Measurements from ENCODE around the gene MRI1. TPM values are rescaled to one million over a fixed set of nuclear protein-coding genes. Genes with fewer than 3 reads are reported as not detected.

The MRI1 gene
- total RNA-seq, 1 donor = 33.7 TPM

DNA sequence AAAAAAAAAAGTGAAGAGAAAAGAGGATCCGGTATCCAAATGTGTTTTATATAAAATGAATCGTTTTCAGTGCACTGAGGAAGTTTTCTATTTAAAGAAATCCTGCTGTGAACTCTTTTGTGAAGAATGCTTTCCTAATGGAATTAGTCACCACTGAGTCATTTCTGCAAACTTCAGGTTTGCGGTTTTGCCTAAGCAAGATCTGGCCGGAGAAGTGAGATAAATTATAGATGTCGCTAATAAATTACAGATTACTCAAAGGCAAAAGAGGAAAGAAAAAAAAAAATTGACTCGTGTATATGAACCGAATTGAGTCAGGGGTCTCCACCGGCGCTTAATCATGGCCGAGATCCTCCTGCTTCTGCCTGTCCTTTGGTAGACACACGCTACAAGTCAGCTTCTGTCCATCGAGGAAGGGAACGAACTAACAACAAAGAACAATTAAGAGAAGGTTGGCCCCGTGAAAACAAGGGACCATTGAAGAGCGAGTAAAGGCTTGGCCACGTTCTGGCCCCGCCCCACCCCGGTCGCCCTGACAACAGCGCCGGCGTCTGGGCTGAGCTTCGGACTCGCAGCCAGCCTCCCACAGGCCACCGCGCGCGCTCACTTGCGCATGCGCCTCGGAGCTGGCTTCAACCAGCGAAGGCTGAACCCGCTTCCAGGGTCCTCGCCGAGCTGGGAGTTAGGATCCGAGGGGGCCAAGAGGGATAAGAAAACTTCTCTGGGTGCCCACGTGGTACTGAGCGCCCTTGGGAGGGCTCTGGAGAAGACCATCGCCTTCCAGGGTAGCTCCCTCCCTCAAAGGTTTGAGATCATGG is 33.0 kb upstream of the MRI1 start:
- peak; percentile 99 for DNase-seq (ENCODE audit: insufficient read length, low spot score, missing footprints)
- no peaks in the 10 kb centered on the region for H3K9me3 ChIP-seq (ENCODE audit: low read depth, low read length)
- peak overlapping the region; percentile 87 for H3K4me2 ChIP-seq (ENCODE audit: insufficient read depth, low read length)
- H3K36me3 ChIP-seq (ENCODE audit: insufficient read depth, low read length) = no peaks in the 10 kb centered on the region
- no peaks in the 10 kb centered on the region for H4K20me1 ChIP-seq (ENCODE audit: insufficient read depth, low read length)
- H3K27me3 ChIP-seq (ENCODE audit: insufficient read depth, low read length) = no peaks in the 10 kb centered on the region
- peaks cover 6% of the 10 kb centered on the region for H3K79me2 ChIP-seq (ENCODE audit: insufficient read depth, low read length)
- peaks cover 28% of the 10 kb centered on the region for H3K4me1 ChIP-seq (ENCODE audit: insufficient read depth, low read length)
- TF ChIP-seq, protein P1, sequence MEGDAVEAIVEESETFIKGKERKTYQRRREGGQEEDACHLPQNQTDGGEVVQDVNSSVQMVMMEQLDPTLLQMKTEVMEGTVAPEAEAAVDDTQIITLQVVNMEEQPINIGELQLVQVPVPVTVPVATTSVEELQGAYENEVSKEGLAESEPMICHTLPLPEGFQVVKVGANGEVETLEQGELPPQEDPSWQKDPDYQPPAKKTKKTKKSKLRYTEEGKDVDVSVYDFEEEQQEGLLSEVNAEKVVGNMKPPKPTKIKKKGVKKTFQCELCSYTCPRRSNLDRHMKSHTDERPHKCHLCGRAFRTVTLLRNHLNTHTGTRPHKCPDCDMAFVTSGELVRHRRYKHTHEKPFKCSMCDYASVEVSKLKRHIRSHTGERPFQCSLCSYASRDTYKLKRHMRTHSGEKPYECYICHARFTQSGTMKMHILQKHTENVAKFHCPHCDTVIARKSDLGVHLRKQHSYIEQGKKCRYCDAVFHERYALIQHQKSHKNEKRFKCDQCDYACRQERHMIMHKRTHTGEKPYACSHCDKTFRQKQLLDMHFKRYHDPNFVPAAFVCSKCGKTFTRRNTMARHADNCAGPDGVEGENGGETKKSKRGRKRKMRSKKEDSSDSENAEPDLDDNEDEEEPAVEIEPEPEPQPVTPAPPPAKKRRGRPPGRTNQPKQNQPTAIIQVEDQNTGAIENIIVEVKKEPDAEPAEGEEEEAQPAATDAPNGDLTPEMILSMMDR (IDR thresholded peaks at IDR 0.05; ENCODE audit: extremely low read depth, low read depth, low read length) = no peak
- peak overlapping the region; percentile 98 for H3K27ac ChIP-seq (ENCODE audit: low read depth, low read length)
- H2AFZ ChIP-seq (ENCODE audit: low read length) = peak overlapping the region; percentile 78
- peak overlapping the region; percentile 75 for H3K4me3 ChIP-seq (ENCODE audit: insufficient read depth, low read length)

DNA sequence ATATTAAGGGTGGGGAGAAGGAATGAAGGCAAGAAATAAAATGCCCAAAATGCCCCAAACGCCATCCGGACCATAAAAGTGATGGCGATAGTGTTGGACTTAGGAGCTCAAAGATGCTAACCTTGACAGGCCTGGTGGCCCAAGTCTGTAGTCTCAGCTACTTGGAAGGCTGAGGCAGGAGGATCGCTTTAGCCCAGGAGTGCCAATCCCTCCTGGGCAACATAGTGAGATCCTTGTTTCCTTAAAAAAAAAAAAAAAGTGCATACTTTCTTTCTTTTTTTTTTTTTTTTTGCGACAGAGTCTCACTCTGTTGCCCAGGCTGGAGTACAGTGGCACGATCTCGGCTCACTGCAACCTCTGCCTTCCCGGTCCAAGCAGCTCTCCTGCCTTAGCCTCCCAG is 32.0 kb upstream of the MRI1 start:
- Histone ChIP-seq H4K20me1 (ENCODE audit: insufficient read depth, low read length) (no peaks in the 10 kb centered on the region), H3K4me1 (ENCODE audit: insufficient read depth, low read length) (peaks cover 28% of the 10 kb centered on the region), H3K27ac (ENCODE audit: low read depth, low read length) (peak overlapping the region; percentile 98), H2AFZ (ENCODE audit: low read length) (no peak overlapping the region), H3K9me3 (ENCODE audit: low read depth, low read length) (no peaks in the 10 kb centered on the region), H3K27me3 (ENCODE audit: insufficient read depth, low read length) (no peaks in the 10 kb centered on the region), H3K4me3 (ENCODE audit: insufficient read depth, low read length) (peak overlapping the region; percentile 75), H3K36me3 (ENCODE audit: insufficient read depth, low read length) (no peaks in the 10 kb centered on the region), H3K4me2 (ENCODE audit: insufficient read depth, low read length) (peak overlapping the region; percentile 87), H3K79me2 (ENCODE audit: insufficient read depth, low read length) (peaks cover 6% of the 10 kb centered on the region)
- TF ChIP-seq, protein P1 (IDR thresholded peaks at IDR 0.05; ENCODE audit: extremely low read depth, low read depth, low read length) = no peak
- DNase-seq (ENCODE audit: insufficient read length, low spot score, missing footprints) = no peak

DNA sequence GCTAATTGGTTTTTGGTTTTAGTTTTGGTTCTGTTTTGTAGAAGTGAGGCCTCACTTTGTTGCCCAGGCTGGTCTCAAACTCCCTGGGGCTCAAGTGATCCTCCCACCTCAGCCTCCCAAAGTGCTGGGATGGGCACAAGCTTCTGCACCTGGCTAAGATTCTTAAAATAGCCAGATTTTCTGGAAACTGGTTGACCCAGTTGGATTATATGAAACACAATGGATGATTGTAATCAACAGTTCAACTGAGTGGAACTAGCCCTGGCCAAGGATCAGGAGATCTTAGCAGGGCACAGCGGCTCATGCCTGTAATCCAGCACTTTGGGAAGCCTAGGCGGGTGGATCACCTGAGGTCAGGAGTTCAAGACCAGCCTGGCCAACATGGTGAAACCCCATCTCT is 29.6 kb upstream of the MRI1 start:
- DNase-seq (ENCODE audit: insufficient read length, low spot score, missing footprints) = no peak
- Histone ChIP-seq H3K27ac (ENCODE audit: low read depth, low read length) (no peak overlapping the region), H3K36me3 (ENCODE audit: insufficient read depth, low read length) (no peaks in the 10 kb centered on the region), H3K79me2 (ENCODE audit: insufficient read depth, low read length) (peaks cover 6% of the 10 kb centered on the region), H3K9me3 (ENCODE audit: low read depth, low read length) (no peaks in the 10 kb centered on the region), H3K4me3 (ENCODE audit: insufficient read depth, low read length) (no peak overlapping the region), H3K4me2 (ENCODE audit: insufficient read depth, low read length) (no peak overlapping the region), H3K4me1 (ENCODE audit: insufficient read depth, low read length) (peaks cover 20% of the 10 kb centered on the region), H4K20me1 (ENCODE audit: insufficient read depth, low read length) (no peaks in the 10 kb centered on the region), H2AFZ (ENCODE audit: low read length) (no peak overlapping the region), H3K27me3 (ENCODE audit: insufficient read depth, low read length) (no peaks in the 10 kb centered on the region)
- TF ChIP-seq, protein P1 (IDR thresholded peaks at IDR 0.05; ENCODE audit: extremely low read depth, low read depth, low read length) = no peak

DNA sequence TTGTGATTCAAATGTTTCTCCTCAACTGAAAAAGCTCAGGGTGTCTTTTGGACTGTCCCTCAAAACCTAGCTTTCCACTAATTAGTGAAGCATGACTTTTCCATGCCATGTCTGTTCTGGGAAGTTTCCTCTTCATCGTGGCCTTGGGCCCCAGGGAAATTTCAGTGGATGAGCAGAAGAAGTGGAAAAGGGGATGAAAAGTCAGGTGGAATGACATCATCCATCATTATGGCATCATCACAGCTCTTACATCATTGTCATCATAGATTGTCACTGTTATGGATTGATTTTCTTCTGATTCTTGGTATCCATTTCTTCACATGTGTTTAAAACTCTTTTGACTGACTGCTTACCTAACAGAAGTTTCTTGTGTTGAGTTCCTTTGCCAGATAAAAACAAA is 26.2 kb upstream of the MRI1 start:
- H3K36me3 ChIP-seq (ENCODE audit: insufficient read depth, low read length) = no peaks in the 10 kb centered on the region
- DNase-seq (ENCODE audit: insufficient read length, low spot score, missing footprints) = no peak
- H3K4me1 ChIP-seq (ENCODE audit: insufficient read depth, low read length) = peaks cover 7% of the 10 kb centered on the region
- H4K20me1 ChIP-seq (ENCODE audit: insufficient read depth, low read length) = no peaks in the 10 kb centered on the region
- H2AFZ ChIP-seq (ENCODE audit: low read length) = no peak overlapping the region
- no peaks in the 10 kb centered on the region for H3K27me3 ChIP-seq (ENCODE audit: insufficient read depth, low read length)
- TF ChIP-seq, protein P1 (IDR thresholded peaks at IDR 0.05; ENCODE audit: extremely low read depth, low read depth, low read length) = no peak
- no peak overlapping the region for H3K4me2 ChIP-seq (ENCODE audit: insufficient read depth, low read length)
- no peak overlapping the region for H3K4me3 ChIP-seq (ENCODE audit: insufficient read depth, low read length)
- H3K9me3 ChIP-seq (ENCODE audit: low read depth, low read length) = no peaks in the 10 kb centered on the region
- no peak overlapping the region for H3K27ac ChIP-seq (ENCODE audit: low read depth, low read length)
- no peaks in the 10 kb centered on the region for H3K79me2 ChIP-seq (ENCODE audit: insufficient read depth, low read length)
